Measurements from ENCODE around the gene CNNM2.
"Not testable (repeated sequence)": the region's sequence is repeated elsewhere in the genome, so short reads cannot be mapped to it uniquely, and the experiment has no call there.

The CNNM2 gene

DNA sequence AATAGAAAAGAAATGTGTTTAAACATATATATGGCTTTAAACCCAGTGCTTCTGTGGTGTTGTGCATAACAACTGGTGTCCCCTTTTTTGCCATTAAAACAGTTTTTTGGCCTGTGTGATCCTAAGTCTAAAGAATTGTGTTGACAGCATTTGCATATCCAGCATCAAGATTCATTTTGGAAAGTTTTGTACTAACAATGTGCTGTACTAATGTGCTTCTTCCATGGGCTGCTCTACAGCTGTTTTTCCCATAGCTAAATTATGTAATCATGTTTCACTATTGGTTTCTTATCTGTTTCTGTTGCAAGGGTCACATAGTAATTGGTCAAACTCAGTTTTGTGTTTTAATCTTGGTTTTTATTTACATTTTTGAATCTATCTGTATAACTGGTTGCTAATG is 5.5 kb downstream of the CNNM2 start:
- TF ChIP-seq, protein P1, sequence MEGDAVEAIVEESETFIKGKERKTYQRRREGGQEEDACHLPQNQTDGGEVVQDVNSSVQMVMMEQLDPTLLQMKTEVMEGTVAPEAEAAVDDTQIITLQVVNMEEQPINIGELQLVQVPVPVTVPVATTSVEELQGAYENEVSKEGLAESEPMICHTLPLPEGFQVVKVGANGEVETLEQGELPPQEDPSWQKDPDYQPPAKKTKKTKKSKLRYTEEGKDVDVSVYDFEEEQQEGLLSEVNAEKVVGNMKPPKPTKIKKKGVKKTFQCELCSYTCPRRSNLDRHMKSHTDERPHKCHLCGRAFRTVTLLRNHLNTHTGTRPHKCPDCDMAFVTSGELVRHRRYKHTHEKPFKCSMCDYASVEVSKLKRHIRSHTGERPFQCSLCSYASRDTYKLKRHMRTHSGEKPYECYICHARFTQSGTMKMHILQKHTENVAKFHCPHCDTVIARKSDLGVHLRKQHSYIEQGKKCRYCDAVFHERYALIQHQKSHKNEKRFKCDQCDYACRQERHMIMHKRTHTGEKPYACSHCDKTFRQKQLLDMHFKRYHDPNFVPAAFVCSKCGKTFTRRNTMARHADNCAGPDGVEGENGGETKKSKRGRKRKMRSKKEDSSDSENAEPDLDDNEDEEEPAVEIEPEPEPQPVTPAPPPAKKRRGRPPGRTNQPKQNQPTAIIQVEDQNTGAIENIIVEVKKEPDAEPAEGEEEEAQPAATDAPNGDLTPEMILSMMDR (IDR thresholded peaks at IDR 0.05; ENCODE audit: low read depth, low read length, missing control alignments): no peak
- no peak for DNase-seq (ENCODE audit: extremely low read depth, low read depth)
- H3K4me3 ChIP-seq (replicated peaks; ENCODE audit: low read depth, low read length): no peak overlapping the region

DNA sequence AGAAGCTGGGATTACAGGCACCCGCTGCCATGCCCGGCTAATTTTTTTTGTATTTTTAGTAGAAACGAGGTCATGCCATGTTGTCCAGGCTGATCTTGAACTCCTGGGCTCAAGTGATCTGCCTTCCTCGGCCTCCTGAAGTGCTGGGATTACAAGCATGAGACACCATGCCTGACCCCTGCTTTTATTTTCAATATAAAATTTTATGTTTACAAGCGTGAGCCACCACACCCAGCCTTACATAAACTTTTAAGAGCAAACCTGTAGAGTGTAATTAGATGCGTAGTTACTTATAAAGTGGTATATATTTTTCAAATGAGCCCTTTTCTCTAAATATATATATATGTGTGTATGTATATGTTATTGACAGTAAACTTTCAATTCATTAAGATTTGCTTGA is 8.7 kb downstream of the CNNM2 start:
- no peak for DNase-seq (ENCODE audit: extremely low read depth, low read depth)
- no peak overlapping the region for H3K4me3 ChIP-seq (replicated peaks; ENCODE audit: low read depth, low read length)
- TF ChIP-seq, protein P1 (IDR thresholded peaks at IDR 0.05; ENCODE audit: low read depth, low read length, missing control alignments): no peak

DNA sequence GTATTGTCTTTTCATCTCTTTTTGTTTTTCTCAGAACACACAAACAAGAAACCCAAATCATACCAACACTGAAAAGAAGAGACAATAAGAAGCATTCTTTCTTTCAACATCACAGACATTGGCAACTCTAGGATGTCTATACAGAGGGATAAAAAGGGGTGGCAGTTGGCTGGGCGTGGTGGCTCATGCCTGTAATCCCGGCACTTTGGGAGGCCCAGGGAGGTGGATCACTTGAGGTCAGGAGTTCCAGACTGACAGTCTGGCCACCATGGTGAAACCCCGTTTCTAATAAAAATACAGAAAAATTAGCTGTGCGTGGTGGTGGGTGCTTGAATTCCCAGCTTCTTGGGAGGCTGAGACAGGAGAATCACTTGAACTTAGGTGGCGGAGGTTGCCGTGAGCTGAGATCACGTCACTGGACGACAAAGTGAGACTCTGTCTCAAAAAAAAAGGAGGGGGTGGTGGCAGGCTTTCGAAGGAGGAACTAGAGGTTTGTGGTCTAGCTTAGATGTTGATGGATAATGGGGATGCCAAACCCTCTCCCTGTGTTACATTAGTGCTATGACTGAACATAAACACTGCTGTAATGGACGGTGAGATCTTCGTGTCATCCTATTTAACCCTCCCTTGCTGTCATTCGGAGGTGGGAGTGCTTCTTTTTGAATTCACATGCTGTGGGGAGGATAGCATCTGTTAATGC is 9.4 kb downstream of the CNNM2 start:
- TF ChIP-seq, protein P1 (IDR thresholded peaks at IDR 0.05; ENCODE audit: low read depth, low read length, missing control alignments): no peak
- no peak for DNase-seq (ENCODE audit: extremely low read depth, low read depth)

DNA sequence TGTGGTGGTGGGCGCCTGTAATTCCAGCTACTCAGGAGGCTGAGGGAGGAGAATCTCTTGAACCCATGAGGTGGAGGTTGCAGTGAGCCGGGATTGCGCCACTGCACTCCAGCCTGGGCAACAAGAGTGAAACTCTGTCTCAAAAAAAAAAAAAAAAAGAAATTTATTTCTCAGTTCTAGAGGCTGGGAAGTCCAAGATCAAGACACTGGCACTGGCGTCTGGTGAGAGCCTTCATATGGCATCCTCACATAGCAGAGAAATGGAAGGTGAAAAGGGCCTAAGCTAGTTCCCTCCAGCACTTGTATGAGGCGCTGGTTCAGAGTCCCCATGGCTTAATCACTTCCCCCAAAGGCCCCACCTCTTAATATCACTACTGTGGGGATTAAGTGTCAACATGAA is 10.3 kb downstream of the CNNM2 start:
- DNase-seq (ENCODE audit: extremely low read depth, low read depth); H3K4me3 ChIP-seq (replicated peaks; ENCODE audit: low read depth, low read length): not testable (repeated sequence)

More for the DNA sequence above, 9.4 kb downstream of the CNNM2 start:
- no peak overlapping the region for H3K4me3 ChIP-seq (replicated peaks; ENCODE audit: low read depth, low read length)

DNA sequence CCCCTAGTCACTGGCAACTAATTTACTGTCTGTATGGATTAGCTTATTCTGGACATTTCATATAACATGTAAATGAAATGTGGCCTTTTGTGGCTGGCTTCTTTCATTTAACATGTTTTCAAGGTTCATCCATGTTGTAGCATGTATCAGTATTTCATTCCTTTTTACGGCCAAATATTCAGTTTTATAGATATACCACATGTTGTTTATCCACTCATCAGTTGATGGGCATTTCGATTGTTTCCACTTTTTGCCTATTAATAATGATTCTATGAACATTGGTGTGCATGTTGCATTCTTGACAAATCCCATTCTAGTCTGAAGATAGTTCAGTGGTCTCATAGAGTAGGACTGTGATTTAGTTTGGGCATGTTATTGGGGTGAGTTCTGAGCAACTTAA is 12.6 kb downstream of the CNNM2 start:
- TF ChIP-seq, protein P1 (IDR thresholded peaks at IDR 0.05; ENCODE audit: low read depth, low read length, missing control alignments): no peak
- no peak for DNase-seq (ENCODE audit: extremely low read depth, low read depth)
- H3K4me3 ChIP-seq (replicated peaks; ENCODE audit: low read depth, low read length): no peak overlapping the region

DNA sequence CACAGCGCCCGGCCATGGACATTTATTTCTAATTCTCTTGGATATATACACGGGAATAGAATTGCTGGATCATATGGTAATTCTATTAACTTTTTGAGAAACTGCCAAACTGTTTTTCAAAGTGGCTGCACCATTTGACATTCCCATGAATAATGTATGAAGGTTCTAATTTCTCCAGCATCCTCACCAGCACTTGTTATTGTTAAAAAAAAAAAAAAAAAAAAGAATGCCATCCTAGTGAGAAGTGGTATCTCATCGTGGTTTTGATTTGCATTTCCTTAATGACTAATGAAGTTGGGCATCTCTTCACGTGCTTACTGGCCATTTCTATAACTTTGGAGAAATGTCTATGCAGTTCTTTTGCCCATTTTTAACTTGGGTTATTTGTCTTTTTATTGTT is 13.5 kb downstream of the CNNM2 start:
- H3K4me3 ChIP-seq (replicated peaks; ENCODE audit: low read depth, low read length): no peak overlapping the region
- TF ChIP-seq, protein P1 (IDR thresholded peaks at IDR 0.05; ENCODE audit: low read depth, low read length, missing control alignments): no peak
- no peak for DNase-seq (ENCODE audit: extremely low read depth, low read depth)

DNA sequence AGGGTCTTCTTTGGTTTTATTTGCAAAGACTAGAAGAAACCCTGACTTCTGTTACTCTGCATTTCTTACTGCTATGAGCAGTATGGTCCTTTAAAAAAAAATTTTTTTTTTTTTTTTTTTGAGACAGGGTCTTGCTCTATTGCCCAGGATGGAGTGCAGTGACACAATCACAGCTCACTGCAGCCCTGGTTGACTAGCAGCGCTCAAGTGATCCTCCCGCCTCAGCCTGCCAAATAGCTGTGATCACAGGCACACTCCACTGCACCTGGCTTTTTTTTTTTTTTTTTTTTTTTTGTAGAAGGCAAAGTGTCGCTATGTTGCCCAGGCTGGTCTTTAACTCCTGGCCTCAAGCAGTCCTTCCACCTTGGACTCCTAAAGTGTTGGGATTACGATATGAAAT is 17.4 kb downstream of the CNNM2 start:
- no peak overlapping the region for H3K4me3 ChIP-seq (replicated peaks; ENCODE audit: low read depth, low read length)
- TF ChIP-seq, protein P1 (IDR thresholded peaks at IDR 0.05; ENCODE audit: low read depth, low read length, missing control alignments): no peak
- no peak for DNase-seq (ENCODE audit: extremely low read depth, low read depth)

All from HFF-Myc (cell line).